Stimulated activated CD4-positive, alpha-beta T cell treated with anti-CD3 and anti-CD28 coated beads, Interleukin-12 subunit alpha, Interleukin-12 subunit beta, amount 100 ng/mL, for 48 hours (primary cell): ENCODE results near the gene AOAH.
"Not testable (repeated sequence)": the region's sequence is repeated elsewhere in the genome, so short reads cannot be mapped to it uniquely, and the experiment has no call there.

ENCODE experiments used
- DNase-seq, 3 donors: peaks; one replicate each; pipeline ENCODE4 v3.0.0-alpha.2; 2020; ENCODE audit warnings: low read depth in 2 of 3, low spot score in 1 of 3

The AOAH gene

DNA sequence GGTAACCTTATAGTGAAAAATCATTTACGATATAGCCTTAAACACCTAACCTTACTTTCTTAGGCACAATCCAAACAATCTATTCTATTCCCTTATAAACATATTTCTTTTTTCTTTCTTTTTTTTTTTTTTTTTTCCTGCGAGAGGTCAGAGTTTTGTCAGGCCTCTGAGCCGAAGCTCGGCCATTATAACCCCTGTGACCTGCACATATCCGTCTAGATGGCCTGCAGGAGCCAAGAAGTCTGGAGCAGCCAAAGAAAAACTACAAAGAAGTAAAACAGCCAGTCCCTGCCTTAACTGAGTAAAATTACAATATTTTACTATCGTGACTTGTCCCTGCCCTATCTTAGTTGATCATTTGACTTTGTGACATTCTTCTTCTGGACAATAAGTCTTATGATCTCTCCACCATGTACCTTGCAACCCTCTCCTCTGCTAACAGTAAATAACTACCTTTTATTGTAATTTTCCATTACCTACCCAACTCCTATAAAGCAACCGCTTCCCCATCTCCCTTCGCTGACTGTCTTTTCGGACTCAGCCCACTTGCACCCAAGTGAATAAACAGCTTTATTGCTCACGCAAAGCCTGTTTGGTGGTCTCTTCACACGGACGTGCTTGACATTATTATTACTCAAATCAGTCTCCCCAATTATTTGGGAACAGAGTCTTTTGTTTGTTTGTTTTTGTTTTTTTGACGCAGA lies 64.5 kb downstream of the AOAH start:
- no peak for DNase-seq

DNA sequence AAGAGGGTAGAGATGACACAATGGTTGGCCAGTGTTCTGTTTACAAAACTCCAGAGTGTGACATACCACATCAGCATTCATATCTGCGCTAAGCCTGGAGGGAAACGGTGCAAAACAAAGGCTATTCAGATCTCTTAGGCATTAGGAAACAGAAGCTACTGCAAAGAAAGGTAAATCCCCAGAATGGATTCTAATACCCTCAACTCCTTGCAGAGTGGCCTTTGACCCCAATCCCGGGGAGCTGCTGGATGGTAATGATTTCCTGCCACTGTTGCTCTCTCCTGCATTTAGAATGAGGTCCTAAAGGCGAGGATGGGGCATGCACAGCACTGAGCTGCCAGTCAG lies 65.2 kb downstream of the AOAH start:
- no peak for DNase-seq

DNA sequence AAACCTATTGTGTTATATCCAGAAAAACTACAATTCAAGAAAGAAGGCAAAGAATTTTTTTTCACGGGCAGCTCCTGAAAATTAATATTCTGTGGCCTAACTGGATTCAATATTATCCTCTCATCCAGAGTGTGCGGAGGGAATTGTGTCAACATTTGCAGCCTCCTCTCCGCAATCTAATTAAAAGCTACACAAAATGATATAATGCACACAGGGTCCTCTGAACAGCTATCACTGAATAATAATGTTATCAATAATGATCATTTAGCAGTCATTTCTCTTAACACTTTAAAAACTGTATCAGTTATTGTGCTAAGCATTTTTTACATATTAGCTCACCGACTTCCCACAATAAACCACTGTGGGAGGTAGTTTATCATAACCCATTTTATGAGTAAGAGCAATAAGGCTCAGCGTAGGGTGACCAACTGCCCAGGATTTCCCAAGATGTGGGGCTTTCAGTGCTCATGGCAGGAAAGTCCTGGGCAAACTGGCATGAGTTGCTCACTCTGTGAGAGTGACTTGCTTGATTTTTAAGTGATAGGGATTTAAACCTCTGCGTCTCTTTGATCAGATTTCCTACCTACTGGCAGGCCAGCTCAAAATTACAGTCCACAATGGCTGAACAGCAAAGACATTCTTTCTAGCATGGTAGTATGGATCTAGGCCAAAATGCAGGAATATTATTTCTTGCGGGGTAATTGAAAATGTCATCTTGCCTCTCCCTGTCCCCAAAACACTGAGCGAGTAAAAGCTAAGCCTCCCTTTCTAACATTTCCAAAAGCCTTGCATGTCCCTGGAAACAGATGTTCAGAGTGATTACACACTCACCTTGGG lies 65.7 kb downstream of the AOAH start:
- no peak for DNase-seq

DNA sequence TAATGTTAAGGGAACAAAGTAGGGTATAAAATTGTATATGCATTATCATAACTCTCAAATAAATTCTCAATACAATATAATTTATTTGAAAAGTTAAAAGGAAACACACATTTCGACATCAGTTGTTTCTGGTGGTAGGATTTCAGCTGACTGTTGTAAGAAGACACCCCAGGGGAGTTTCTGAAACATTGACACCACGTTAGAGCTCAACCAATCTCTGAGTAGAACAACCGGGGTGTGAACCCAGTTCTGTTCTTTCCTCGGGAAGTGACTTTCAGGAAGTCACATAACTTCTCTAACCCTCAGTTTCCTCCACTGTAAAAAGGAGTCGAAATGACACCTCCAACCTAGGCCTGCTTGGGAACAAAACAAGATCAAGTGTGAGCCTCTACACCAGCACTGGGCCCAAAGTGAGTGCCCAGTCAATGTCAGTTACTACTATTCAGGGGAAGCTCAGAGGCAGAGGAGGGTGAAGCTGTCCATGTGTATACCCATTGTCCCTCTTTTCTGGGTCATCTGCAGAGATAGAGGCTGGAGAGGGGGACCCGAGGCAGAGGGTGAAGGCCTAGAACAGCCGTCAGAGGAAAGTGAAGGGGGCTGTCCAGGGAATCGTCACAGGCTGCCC lies 67.1 kb downstream of the AOAH start:
- DNase-seq = no peak

DNA sequence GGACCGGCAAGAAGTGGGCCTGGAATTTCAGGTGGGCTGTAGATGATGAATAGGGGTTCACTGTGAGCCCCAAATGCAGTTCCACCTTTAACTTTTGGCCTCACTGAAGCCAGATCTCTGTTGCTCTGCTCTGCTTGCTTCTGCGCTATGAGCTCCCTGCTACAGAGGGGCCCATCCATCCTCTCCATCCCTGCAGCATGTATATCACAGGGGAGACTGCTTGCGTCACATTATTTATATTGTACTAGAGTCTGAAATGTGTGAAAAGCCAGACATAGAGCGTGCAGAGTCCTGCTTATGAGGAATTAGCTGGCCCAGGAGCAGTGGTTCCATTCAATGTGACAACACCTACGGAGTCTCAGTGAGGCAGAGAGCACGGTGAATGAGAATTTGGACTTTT lies 69.9 kb downstream of the AOAH start:
- DNase-seq = no peak

DNA sequence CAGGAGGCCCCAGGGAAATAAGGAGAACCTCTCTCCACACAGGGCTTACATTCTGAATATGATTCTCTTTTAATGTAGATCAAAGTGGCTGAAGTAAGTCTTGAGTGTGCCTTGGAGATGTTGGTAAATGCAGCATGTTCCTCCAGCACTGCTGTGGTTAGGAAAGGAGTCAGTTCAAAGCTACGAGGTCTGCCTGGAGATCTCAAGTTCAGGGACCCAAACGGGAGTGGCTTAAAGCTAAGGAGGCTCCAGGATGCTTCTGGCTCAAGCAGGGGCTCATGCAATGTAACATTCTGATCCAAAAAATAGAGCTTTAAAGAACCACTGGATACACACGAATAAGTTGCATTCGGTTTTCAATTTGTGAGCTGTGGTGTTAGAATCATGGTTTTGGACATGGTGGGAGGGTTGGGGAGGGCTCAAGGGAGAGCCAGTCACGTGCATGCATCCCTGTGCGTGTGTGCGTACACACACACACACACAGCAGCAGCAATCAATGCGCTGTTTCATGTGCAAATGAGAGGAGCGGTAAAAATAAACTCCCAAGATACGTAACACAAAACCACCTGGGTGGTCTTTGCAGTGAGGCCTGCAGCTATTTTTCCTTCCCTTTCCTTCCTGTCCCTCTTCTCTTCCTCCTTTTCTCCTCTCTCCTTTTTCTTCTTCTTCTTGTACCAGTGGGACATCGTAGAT lies 70.5 kb downstream of the AOAH start:
- no peak for DNase-seq

DNA sequence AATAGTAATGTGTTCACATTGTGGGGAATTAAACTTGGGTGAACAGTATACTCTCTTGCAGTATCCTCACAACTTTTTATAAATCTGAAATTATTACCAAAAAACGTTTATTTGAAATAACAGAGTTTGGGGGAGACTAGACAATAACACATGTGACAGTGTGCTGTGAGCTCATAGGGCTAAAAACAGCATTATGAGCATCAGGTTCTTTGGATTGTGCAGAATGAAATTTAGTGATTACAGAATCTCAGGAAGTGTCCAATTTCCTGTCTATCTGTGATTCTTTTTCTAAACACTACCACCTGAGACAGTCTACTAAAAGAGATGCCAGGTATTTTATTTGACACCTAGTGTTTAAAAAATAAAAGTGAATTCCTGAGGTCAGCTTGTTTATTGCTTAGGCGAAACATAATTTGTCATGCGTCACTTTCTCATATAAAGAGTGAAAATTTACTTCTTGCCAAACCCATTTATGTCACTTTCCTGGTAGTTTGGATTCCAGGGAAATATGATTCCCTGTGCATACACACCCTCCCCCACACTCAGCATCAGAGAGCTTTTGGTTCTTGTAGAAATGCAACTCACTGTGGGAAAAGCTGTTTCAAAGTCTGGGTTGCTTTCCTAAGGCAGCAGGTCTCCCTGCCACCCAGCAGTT lies 71.2 kb downstream of the AOAH start:
- DNase-seq = no peak

DNA sequence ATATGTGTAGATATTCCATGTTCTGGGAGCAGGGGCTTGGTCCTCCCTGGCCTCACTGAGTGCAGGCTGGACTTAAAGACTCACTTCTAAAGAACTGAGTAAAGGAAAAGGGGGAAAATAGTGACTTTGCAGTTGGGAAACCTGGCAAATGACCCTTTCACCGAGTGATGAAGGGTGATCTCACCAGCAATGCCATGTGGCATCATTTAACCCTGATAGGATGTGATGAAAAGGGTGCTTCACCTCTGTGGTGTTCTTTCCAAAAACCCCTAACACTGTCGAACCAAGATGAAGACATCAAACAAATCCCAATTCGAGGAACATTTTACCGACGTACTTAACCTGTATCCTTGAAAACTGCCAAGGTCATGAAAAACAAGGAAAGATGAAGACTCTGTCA lies 71.9 kb downstream of the AOAH start:
- no peak for DNase-seq

DNA sequence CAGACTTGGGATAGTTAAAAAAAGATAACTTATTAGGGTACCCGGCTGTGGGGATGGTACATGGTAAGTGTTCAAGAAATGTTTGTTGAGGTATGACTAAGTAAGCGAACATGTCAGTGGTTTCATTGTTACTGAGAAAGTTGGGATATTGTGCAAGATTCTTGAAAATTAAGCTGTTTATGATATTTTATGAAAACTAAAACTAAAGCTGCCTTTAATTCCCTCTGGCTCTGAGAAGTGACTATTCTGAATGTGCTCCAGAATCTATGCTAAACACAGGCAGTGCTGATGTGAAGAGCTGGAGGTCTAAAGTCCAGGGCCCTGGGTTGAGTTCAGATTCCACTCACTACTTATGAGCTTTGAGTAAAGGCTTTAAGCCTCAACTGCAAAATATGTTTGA lies 72.9 kb downstream of the AOAH start:
- DNase-seq = no peak

DNA sequence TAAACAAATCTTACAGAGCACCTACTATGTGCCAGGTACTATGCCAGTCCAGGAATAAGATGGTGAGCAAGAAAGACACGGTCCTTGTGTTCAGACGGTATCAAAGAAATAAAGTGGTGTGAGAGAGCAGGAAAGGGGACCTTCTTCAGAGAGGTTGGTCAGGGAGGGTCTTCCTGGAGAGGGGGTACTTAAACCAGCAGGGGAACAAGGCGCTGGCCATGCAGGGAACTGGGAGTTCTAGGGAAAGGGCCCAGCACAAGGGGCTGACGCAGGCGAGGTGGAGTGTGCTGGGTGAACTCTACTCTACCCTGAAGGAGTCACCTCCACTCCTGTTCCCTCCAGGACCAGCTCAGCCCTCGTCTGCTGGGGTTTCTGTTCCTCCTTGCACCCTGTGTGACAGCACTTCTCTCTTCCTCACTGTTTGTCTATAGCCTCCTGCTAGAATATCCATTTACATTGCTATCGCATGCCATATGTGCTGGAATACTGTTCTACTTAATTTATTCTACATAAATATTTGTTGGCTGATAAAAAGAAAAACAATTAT lies 73.5 kb downstream of the AOAH start:
- no peak for DNase-seq

DNA sequence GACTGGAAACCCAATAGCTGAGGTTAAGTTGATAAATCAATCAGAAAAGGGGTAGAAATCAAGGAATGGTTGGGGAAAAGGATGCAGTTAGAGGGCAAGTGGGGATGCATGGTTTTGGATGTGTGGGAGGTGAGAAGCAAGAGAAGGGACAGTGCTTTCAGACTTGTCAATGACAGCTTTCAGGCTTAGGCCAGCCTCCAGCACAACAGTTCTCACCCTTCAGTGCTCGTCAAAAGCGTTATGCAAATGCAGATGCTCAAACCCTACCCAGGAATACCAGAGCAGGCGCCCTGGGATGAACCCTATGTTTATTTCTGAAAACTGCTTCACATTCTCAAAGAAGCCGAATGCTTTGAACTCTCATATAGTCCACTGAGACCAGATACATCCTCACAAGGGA lies 74.0 kb downstream of the AOAH start:
- DNase-seq = no peak

DNA sequence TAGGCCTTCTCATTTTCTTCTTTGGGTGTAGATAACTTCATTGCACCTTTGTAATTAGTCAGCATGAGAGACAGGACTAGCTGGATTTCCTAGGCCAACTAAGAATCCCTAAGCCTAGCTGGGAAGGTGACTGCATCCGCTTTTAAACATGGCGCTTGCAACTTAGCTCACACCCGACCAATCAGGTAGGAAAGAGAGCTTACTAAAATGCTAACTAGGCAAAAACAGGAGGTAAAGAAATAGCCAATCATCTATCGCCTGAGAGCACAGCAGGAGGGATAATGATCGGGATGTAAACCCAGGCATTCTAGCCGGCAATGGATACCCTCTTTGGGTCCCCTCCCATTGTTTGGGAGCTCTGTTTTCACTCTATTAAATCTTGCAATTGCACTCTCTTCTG lies 75.0 kb downstream of the AOAH start:
- DNase-seq = not testable (repeated sequence)

DNA sequence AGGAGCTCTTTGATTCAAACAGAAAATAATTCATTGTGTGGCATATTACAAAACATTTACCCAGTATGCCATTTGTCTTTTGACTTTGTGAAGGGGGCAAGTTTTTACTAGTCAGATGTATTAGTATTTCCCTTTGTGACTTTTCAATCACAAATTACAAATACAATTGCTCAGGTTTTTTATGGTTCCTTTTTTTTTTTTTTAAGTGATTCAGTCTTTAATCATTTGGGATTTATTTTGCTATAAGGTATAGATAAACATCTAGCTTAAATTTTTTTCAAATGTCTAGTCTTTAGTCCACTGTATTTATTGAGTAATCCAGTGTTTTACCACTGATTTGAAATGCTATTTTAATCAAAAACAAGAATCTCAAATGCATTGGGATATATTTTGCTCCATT lies 75.9 kb downstream of the AOAH start:
- DNase-seq = no peak

DNA sequence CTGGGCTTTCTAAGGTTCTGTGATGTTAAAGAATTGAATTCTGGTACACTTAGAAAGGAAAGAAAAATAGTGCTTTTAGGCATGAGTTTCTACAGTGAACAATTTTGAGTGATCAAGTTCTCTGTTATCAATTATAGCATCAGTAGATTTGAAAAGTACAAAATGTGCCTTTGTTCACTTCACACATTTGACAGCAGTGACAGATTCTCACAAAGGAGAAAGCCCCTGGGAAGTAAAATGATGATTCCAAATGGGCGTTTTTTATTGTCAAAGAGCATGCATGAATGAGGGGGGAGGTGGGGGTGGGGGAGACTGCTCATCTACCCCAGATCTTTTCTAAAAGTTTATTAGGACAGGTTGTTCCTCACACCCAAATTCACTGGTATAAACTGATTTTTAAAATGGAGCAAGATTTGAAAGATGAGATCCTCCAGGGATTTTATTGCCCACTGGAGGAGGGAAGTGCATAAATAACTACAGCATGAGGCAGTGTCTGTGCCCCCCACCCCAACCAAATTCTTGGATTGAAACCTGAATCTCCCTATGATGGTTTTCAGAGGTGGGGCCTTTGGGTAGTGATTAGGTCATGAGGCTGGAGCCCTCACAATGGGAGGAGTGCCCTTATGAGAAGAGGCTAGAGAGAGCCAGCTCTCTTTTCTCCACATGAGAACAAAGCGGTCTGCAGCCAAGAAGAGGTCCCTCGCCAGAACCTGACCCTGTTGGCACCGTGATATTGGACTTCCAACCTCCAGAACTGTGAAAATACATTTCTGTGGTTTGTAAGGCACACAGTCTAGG lies 79.5 kb downstream of the AOAH start:
- no peak for DNase-seq

DNA sequence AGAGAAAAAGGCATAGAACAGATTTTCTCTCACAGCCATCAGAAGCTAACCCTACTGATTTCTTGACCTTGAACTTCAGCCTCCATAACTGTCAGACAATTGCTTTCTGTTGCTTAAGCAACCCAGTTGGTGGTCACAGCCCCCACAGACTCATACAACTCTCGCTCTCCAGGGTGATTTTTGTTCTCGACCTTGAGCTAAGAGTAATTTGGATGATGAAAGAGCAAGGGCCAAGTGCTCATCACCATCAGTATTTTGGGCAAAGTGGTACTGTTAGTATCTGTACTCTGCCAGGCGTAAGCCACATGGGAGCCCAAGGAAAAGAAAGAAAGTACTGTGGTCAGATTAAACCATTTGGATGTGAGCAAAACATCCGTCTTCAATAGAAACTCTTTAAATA lies 81.9 kb downstream of the AOAH start:
- no peak for DNase-seq

DNA sequence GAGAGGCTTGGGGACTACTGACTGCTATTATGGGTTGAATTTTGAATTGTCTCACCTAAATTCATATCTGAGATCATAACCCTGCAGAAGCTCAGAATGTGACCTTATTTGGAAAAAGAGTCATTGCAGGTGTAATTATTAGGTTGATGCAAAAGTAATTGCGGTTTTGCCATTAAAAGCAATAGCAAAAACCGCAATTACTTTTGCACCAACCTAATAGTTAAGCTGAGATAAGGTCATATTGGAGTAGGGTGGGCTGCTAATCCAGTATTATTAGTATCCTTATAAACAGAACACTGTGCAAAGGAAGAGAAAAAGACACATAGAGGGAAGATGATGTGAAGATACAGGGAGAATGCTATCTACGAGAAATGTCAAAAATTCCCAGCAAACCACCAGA lies 82.3 kb downstream of the AOAH start:
- no peak for DNase-seq

DNA sequence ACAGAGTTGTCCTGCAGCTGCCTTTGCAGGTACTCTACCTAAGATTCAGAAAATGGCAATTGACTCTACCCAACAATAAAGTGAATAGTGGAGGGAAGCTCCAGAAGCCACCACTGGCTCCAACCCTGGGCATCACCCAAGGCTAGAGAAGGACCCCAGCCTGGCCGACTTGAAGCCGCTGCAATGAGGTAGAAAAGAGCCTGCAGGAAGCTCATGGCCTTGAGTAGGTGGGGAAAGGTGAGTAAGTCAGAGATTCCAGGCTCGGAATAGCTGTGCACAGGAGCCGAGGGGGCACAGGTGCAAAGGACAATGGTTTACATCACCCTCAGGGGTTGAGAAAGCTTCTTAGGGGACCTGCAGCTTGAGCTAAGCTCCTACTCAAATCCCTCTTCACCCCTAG lies 83.6 kb downstream of the AOAH start:
- no peak for DNase-seq

DNA sequence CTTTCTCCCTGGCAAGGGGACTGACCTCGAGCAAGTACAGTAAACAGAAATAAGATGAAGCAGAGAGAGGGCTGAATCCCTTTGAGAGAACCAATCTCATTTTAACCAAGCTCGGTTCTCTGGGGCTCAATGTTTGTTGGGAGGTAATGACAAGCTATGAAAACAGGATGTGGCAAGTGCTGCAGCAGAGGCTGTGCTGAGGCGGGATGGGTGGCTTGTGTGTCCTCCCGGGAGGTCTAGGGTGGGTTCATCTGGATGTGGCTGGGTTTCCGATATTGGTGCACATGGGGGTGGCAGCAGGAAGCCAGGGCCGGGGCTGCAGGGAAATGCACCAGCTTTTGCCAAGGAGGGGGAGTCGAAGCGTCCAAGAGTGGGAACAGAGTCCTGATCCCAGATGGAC lies 84.5 kb downstream of the AOAH start:
- DNase-seq = peak; percentile 4 to 9 (median 9)

DNA sequence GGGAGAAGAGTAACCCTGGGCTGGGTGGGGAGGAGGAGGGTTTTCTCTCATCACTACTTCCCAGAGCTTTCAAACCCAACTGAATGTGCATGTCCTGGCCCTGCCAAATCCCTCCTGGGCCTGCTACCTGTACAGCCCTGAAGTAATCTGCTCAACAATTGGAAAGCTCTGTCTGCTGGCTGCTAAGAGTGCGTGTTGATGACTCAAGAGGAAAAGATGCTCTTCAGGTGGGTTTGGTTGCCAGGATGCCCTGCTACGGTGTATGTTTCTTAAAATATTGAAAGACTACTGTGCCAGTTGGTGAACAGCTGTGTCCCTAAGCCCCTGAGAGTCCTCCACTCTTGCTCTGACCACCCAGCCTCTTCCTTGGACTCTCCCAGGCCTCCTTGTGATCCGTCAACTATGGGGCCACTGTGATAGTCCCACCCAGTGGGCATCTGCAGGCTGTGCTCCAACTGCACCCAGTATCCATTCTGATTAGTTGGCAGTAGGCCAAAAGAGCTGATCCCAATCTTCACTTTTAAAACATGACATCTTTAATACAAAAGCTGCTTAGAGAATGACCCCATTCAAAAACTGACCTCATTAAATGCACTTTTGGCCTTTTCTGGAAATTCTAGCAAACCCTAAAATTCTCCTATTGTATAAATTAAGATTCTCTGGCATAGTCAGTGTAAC lies 85.6 kb downstream of the AOAH start:
- no peak for DNase-seq

DNA sequence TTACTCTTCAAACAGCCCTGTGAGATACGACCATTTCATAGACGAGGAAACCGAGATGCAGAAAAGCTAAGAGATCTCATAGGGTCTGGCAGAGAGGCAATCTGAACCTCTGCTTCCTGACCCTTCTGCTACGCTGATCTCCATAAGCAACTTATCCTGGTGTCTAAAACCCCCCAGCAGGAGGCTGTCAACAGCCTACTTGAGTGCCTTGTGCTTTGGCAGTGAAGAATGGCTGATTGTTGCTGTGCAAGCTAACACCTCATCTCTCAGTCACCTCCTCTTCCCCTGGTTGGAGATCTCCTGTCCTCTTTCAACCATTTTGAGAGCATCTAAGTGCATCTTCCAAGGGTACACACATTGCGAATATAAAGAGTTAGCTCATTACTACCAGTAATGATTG lies 86.2 kb downstream of the AOAH start:
- no peak for DNase-seq
